GM12892 (cell line): Measurements from ENCODE around the gene C1orf94.

Source experiments
- POLR2A ChIP-seq: IDR thresholded peaks from 2 replicates; pipeline ENCODE4 v1.6.1; 2011; ENCODE audit warnings: low read depth, low read length, control low read depth
- POLR2AphosphoS5 ChIP-seq: IDR thresholded peaks from 2 replicates; pipeline ENCODE4 v1.6.1; 2011; ENCODE audit warnings: low read depth, low read length, control low read depth
- TAF1 ChIP-seq: IDR thresholded peaks from 2 replicates; pipeline ENCODE4 v1.6.1; 2011; ENCODE audit warnings: low read depth, mild to moderate bottlenecking, control low read depth, low read length, borderline replicate concordance

- TF ChIP-seq POLR2A, result no peak
- no peak for TF ChIP-seq POLR2AphosphoS5
- TF ChIP-seq TAF1, result no peak
Observed at GRCh38 chr1:34130306-34130705, 46.4 kb upstream of the C1orf94 start.
